WTC11 (cell line): ENCODE measurements around the gene LRRC23. TPM values are rescaled to one million over a fixed set of nuclear protein-coding genes. Genes with fewer than 3 reads are reported as not detected.

Experiments
- ATAC-seq: fragments of 200-7000 bp; cut with Tn5 transposase; 2 replicates; pipeline ENCODE4 v1.10.0; 2021; ENCODE audit warnings: mild to moderate bottlenecking, moderate library complexity
- CTCF ChIA-PET: fragments of 300-600 bp; sonication (Branson Sonifier 250); formaldehyde crosslinking; loops from one replicate; lab custom pipeline; 2021; ENCODE audit warnings: antibody characterized with exemption; lab: Charles Lee
- POLR2A ChIA-PET: fragments of 350-600 bp; sonication (Branson Sonifier 250); formaldehyde crosslinking; loops from one replicate; lab custom pipeline; 2021; ENCODE audit warnings: antibody characterized with exemption; lab: Charles Lee
- DNase-seq: peaks from one replicate; pipeline ENCODE4 v3.0.0; 2021; ENCODE audit warnings: low spot score
- H3K27ac Mint-ChIP-seq: 2 replicates; pipeline ENCODE4 v1.8.0; 2021; ENCODE audit warnings: mixed read lengths
- H3K27me3 Mint-ChIP-seq: 2 replicates; pipeline ENCODE4 v1.8.0; 2021; ENCODE audit warnings: low read depth, mild to moderate bottlenecking, moderate library complexity, mixed read lengths
- H3K36me3 Mint-ChIP-seq: 2 replicates; pipeline ENCODE4 v1.8.0; 2021; ENCODE audit warnings: mixed read lengths
- H3K4me1 Mint-ChIP-seq: 2 replicates; pipeline ENCODE4 v1.8.0; 2022; ENCODE audit warnings: mixed read lengths
- H3K4me3 Mint-ChIP-seq: 2 replicates; pipeline ENCODE4 v1.8.0; 2021; ENCODE audit warnings: mild to moderate bottlenecking, moderate library complexity, mixed read lengths
- H3K9me3 Mint-ChIP-seq: 2 replicates; pipeline ENCODE4 v1.8.0; 2021; ENCODE audit warnings: mixed read lengths
- CREB1 ChIP-seq: sonication (generic); formaldehyde crosslinking; IDR thresholded peaks from 2 replicates; pipeline ENCODE4 v1.8.0; 2023; ENCODE audit warnings: mild to moderate bottlenecking, missing genetic modification reagents
- ETV6 ChIP-seq: sonication (generic); formaldehyde crosslinking; IDR thresholded peaks from 2 replicates; pipeline ENCODE4 v1.8.1; 2022; ENCODE audit warnings: mild to moderate bottlenecking, missing genetic modification reagents
- GRHL2 ChIP-seq: fragments of 250-450 bp; sonication (Bioruptor Pico); IDR thresholded peaks from 2 replicates; pipeline ENCODE4 v1.8.0; 2022; ENCODE audit warnings: mild to moderate bottlenecking, moderate library complexity; ENCODE audit not compliant: insufficient replicate concordance, severe bottlenecking
- MYBL2 ChIP-seq: sonication (generic); formaldehyde crosslinking; IDR thresholded peaks from 2 replicates; pipeline ENCODE4 v1.8.1; 2023; ENCODE audit warnings: mild to moderate bottlenecking, moderate library complexity, missing genetic modification reagents
- RELA ChIP-seq: sonication (generic); formaldehyde crosslinking; IDR thresholded peaks from 2 replicates; pipeline ENCODE4 v1.8.1; 2022; ENCODE audit warnings: missing genetic modification reagents, mild to moderate bottlenecking, borderline replicate concordance
- SMAD3 ChIP-seq: sonication (generic); formaldehyde crosslinking; IDR thresholded peaks from 2 replicates; pipeline ENCODE4 v1.8.0; 2022; ENCODE audit warnings: missing genetic modification reagents, mild to moderate bottlenecking, borderline replicate concordance
- TP53 ChIP-seq: sonication (generic); formaldehyde crosslinking; IDR thresholded peaks from 2 replicates; pipeline ENCODE4 v1.8.1; 2023; ENCODE audit warnings: mild to moderate bottlenecking, missing genetic modification reagents
- ZNF396 ChIP-seq: fragments of 250-450 bp; sonication (Bioruptor Pico); IDR thresholded peaks from 2 replicates; pipeline ENCODE4 v1.8.0; 2021; ENCODE audit warnings: mild to moderate bottlenecking, moderate library complexity, borderline replicate concordance
- ZNF416 ChIP-seq: fragments of 250-450 bp; sonication (Bioruptor Pico); IDR thresholded peaks from 2 replicates; pipeline ENCODE4 v1.9.0; 2021; ENCODE audit warnings: mild to moderate bottlenecking, inconsistent platforms
- total RNA-seq: library from RNA; stranded (reverse); gene quantifications from 3 replicates; pipeline ENCODE4 v1.2.3, GENCODE V29; 2021
- TF ChIP-seq, protein P1 (sequence below): sonication (generic); formaldehyde crosslinking; conservative IDR thresholded peaks from 2 replicates; pipeline ENCODE4 v1.8.1; 2023; ENCODE audit warnings: mild to moderate bottlenecking, low read depth, missing genetic modification reagents, moderate library complexity
- TF ChIP-seq, protein P2 (sequence below): sonication (generic); formaldehyde crosslinking; IDR thresholded peaks from 2 replicates; pipeline ENCODE4 v1.8.1; 2022; ENCODE audit warnings: mild to moderate bottlenecking, missing genetic modification reagents, moderate library complexity, borderline replicate concordance
- TF ChIP-seq, protein P3 (sequence below): sonication (generic); formaldehyde crosslinking; IDR thresholded peaks from 2 replicates; pipeline ENCODE4 v1.8.0; 2022; ENCODE audit warnings: missing genetic modification reagents
- TF ChIP-seq, protein P4 (sequence below): sonication (generic); formaldehyde crosslinking; conservative IDR thresholded peaks from 2 replicates; pipeline ENCODE4 v1.8.1; 2022; ENCODE audit warnings: mild to moderate bottlenecking, missing genetic modification reagents

LRRC23 gene
- total RNA-seq, 1 experiment from 2014 or later, result 3.1 TPM

DNA sequence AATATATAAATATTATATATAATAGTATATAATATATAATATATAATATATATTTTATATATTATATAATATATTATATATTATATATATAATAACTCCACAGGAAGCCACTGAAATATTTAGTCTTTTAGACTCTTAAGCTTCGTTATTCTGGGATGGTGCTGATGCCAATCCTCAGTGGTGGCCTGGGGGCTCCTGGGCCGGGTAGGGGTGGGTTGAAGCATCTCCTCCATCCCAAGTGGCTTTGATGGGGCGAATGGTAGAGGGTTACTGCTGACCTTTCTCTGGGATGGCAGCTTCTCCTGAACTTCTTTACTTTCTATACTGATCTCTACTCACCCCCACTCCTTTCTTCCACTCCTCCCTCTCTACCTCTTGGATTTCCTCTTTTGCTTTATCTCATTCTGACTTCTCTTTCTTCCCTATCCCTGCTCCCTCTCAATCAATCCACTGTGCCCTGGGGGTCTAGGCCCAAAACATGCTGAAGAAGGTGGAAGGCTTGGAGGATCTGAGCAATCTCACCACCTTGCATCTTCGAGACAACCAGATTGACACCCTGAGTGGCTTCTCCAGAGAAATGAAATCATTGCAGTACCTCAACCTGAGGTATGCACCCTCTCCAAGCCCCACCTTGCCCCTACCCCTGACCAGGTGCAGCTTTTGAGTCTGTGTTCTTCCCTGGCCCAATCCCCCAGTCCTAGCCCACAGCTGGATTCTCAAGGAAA lies 5.0 kb downstream of the LRRC23 start (continued):
- TF ChIP-seq, protein P1, sequence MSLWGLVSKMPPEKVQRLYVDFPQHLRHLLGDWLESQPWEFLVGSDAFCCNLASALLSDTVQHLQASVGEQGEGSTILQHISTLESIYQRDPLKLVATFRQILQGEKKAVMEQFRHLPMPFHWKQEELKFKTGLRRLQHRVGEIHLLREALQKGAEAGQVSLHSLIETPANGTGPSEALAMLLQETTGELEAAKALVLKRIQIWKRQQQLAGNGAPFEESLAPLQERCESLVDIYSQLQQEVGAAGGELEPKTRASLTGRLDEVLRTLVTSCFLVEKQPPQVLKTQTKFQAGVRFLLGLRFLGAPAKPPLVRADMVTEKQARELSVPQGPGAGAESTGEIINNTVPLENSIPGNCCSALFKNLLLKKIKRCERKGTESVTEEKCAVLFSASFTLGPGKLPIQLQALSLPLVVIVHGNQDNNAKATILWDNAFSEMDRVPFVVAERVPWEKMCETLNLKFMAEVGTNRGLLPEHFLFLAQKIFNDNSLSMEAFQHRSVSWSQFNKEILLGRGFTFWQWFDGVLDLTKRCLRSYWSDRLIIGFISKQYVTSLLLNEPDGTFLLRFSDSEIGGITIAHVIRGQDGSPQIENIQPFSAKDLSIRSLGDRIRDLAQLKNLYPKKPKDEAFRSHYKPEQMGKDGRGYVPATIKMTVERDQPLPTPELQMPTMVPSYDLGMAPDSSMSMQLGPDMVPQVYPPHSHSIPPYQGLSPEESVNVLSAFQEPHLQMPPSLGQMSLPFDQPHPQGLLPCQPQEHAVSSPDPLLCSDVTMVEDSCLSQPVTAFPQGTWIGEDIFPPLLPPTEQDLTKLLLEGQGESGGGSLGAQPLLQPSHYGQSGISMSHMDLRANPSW, result no peak
- TF ChIP-seq CREB1 (CRISPR knock-in tag) (no peak), MYBL2 (CRISPR knock-in tag) (no peak), ZNF396 (no peak), ETV6 (CRISPR knock-in tag) (no peak), GRHL2 (no peak), TP53 (no peak)
- TF ChIP-seq, protein P2, sequence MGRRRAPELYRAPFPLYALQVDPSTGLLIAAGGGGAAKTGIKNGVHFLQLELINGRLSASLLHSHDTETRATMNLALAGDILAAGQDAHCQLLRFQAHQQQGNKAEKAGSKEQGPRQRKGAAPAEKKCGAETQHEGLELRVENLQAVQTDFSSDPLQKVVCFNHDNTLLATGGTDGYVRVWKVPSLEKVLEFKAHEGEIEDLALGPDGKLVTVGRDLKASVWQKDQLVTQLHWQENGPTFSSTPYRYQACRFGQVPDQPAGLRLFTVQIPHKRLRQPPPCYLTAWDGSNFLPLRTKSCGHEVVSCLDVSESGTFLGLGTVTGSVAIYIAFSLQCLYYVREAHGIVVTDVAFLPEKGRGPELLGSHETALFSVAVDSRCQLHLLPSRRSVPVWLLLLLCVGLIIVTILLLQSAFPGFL (CRISPR knock-in tag), result no peak

DNA sequence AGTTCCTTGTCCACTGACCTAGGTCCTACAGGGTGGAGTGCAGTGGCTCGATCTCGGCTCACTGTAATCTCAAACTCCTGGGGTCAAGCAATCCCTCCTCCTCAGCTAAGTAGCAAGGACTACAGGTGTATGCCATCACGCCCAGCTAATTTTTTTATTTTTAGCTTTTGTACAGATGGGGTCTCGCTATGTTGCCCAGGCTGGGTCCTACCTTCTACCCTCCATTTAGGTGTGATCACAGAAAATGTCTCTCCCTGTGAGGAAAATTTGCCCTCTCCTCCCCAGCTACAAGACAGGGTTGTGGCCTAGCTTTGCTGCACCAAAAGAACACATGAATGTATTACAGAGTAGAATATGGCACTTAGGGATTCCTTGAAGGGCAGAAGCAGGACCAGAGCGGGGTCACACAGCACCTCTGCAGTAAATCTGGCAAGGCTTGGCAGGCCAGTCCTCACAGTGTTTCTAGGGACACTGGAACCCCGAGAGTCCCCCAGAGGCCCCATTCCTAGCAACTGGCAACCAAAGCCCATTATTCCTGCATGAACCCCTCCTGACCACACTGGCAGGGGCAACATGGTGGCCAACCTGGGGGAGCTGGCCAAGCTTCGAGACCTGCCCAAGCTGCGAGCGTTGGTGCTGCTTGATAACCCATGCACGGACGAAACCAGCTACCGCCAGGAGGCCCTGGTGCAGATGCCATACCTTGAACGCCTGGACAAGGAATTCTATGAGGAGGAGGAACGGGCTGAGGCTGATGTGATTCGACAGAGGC lies 7.7 kb downstream of the LRRC23 start:
- H3K4me3 Mint-ChIP-seq, result peak overlapping the region; percentile 18; the same call in 1 of the 2 replicates
- no peak overlapping the region for H3K27ac Mint-ChIP-seq
- POLR2A ChIA-PET, result interaction anchor here (0.9 kb wide), 1 partner anchor 13 kb away, joined by 3 read pairs; no protein-coding TSS in a partner anchor
- DNase-seq (no peak), ATAC-seq (no peak)
- H3K27me3 Mint-ChIP-seq, result peaks cover 15% of the 10 kb centered on the region
- no peak for TF ChIP-seq RELA (CRISPR knock-in tag)
- TF ChIP-seq, protein P3, sequence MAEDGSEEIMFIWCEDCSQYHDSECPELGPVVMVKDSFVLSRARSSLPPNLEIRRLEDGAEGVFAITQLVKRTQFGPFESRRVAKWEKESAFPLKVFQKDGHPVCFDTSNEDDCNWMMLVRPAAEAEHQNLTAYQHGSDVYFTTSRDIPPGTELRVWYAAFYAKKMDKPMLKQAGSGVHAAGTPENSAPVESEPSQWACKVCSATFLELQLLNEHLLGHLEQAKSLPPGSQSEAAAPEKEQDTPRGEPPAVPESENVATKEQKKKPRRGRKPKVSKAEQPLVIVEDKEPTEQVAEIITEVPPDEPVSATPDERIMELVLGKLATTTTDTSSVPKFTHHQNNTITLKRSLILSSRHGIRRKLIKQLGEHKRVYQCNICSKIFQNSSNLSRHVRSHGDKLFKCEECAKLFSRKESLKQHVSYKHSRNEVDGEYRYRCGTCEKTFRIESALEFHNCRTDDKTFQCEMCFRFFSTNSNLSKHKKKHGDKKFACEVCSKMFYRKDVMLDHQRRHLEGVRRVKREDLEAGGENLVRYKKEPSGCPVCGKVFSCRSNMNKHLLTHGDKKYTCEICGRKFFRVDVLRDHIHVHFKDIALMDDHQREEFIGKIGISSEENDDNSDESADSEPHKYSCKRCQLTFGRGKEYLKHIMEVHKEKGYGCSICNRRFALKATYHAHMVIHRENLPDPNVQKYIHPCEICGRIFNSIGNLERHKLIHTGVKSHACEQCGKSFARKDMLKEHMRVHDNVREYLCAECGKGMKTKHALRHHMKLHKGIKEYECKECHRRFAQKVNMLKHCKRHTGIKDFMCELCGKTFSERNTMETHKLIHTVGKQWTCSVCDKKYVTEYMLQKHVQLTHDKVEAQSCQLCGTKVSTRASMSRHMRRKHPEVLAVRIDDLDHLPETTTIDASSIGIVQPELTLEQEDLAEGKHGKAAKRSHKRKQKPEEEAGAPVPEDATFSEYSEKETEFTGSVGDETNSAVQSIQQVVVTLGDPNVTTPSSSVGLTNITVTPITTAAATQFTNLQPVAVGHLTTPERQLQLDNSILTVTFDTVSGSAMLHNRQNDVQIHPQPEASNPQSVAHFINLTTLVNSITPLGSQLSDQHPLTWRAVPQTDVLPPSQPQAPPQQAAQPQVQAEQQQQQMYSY (CRISPR knock-in tag), result peak; percentile 45; the same call in 1 of the 2 replicates
- no peak for TF ChIP-seq ZNF396
- no peak for TF ChIP-seq ZNF416
- TF ChIP-seq SMAD3 (CRISPR knock-in tag), result no peak
- TF ChIP-seq, protein P4, sequence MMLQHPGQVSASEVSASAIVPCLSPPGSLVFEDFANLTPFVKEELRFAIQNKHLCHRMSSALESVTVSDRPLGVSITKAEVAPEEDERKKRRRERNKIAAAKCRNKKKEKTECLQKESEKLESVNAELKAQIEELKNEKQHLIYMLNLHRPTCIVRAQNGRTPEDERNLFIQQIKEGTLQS (CRISPR knock-in tag), result no peak
- no peak for TF ChIP-seq GRHL2
- H3K9me3 Mint-ChIP-seq, result no peaks in the 10 kb centered on the region
- H3K4me1 Mint-ChIP-seq, result peaks cover 31% of the 10 kb centered on the region
- CTCF ChIA-PET, result interaction anchor here (0.9 to 9.1 kb wide), 7 partner anchors 10 to 52 kb away, joined by 3 to 45 read pairs (median 4); partner anchors contain the start of gene SPSB2
- peaks cover 14% of the 10 kb centered on the region for H3K36me3 Mint-ChIP-seq
